SK-N-SH treated with all-trans-retinoic acid at 6 μM for 48 hours (cell line): ENCODE data around the gene PINK1.

Source experiments
- ARNTL ChIP-seq: fragments of 450-650 bp; formaldehyde crosslinking; IDR thresholded peaks from 2 replicates; pipeline ENCODE4 v1.5.0; 2020; ENCODE audit warnings: low read depth, mild to moderate bottlenecking, moderate library complexity, borderline replicate concordance
- CREB5 ChIP-seq: fragments of 250-450 bp; sonication (Bioruptor Pico); IDR thresholded peaks from 2 replicates; pipeline ENCODE4 v1.5.1; 2020; ENCODE audit warnings: low read depth, mild to moderate bottlenecking, moderate library complexity
- ISL1 ChIP-seq: fragments of 250-450 bp; sonication (Bioruptor Pico); IDR thresholded peaks from 2 replicates; pipeline ENCODE4 v2.1.2; 2022; ENCODE audit warnings: mild to moderate bottlenecking, moderate library complexity
- POU6F1 ChIP-seq: fragments of 250-450 bp; sonication (Bioruptor Pico); IDR thresholded peaks from 2 replicates; pipeline ENCODE4 v1.8.0; 2021; ENCODE audit warnings: low read depth, mild to moderate bottlenecking, moderate library complexity, borderline replicate concordance
- TCF4 ChIP-seq: fragments of 250-450 bp; sonication (Bioruptor Pico); IDR thresholded peaks from 2 replicates; pipeline ENCODE4 v1.8.0; 2021; ENCODE audit warnings: mild to moderate bottlenecking, moderate library complexity, borderline replicate concordance
- TOX ChIP-seq: fragments of 250-450 bp; sonication (Bioruptor Pico); IDR thresholded peaks from 2 replicates; pipeline ENCODE4 v1.8.0; 2021; ENCODE audit warnings: mild to moderate bottlenecking, moderate library complexity, borderline replicate concordance
- TSHZ2 ChIP-seq: fragments of 250-450 bp; sonication (Bioruptor Pico); IDR thresholded peaks from 2 replicates; pipeline ENCODE4 v1.5.0; 2020; ENCODE audit warnings: mild to moderate bottlenecking, moderate library complexity
- ZFP30 ChIP-seq: fragments of 450-650 bp; formaldehyde crosslinking; IDR thresholded peaks from 2 replicates; pipeline ENCODE4 v1.5.0; 2022; ENCODE audit warnings: mild to moderate bottlenecking, moderate library complexity
- ZNF70 ChIP-seq: fragments of 450-650 bp; formaldehyde crosslinking; IDR thresholded peaks from 2 replicates; pipeline ENCODE4 v1.5.0; 2020; ENCODE audit warnings: mild to moderate bottlenecking, moderate library complexity
- TF ChIP-seq, protein P1 (sequence below): fragments of 250-450 bp; sonication (Bioruptor Pico); IDR thresholded peaks from 2 replicates; pipeline ENCODE4 v1.8.0; 2020; ENCODE audit warnings: mild to moderate bottlenecking, moderate library complexity, borderline replicate concordance

GRCh38 chr1:20698195-20698910 lies 65.1 kb downstream of the PINK1 start:
- no peak for TF ChIP-seq ISL1
- no peak for TF ChIP-seq POU6F1 (CRISPR knock-in tag)
- TF ChIP-seq CREB5 = no peak
- TF ChIP-seq, protein P1, sequence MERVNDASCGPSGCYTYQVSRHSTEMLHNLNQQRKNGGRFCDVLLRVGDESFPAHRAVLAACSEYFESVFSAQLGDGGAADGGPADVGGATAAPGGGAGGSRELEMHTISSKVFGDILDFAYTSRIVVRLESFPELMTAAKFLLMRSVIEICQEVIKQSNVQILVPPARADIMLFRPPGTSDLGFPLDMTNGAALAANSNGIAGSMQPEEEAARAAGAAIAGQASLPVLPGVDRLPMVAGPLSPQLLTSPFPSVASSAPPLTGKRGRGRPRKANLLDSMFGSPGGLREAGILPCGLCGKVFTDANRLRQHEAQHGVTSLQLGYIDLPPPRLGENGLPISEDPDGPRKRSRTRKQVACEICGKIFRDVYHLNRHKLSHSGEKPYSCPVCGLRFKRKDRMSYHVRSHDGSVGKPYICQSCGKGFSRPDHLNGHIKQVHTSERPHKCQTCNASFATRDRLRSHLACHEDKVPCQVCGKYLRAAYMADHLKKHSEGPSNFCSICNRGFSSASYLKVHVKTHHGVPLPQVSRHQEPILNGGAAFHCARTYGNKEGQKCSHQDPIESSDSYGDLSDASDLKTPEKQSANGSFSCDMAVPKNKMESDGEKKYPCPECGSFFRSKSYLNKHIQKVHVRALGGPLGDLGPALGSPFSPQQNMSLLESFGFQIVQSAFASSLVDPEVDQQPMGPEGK (CRISPR knock-in tag) = no peak
- no peak for TF ChIP-seq ZFP30 (CRISPR knock-in tag)
- no peak for TF ChIP-seq ARNTL
- no peak for TF ChIP-seq TCF4 (CRISPR knock-in tag)
- no peak for TF ChIP-seq TOX (CRISPR knock-in tag)
- no peak for TF ChIP-seq TSHZ2
- TF ChIP-seq ZNF70 (CRISPR knock-in tag) = no peak
